ENCODE measurements around the gene SLC38A2.

The SLC38A2 gene

GRCh38 chr12:46320731-46321130 lies 51.8 kb downstream of the SLC38A2 start:
- ChIA-PET POLR2A (no interaction called here), CTCF (no interaction called here)
- DNase-seq (ENCODE audit: extremely low spot score), result no peak
- no peak for TF ChIP-seq TARDBP (IDR thresholded peaks at IDR 0.05)
- TF ChIP-seq CTBP1 (IDR thresholded peaks at IDR 0.05; ENCODE audit: borderline replicate concordance), result no peak
- TF ChIP-seq PKNOX1 (IDR thresholded peaks at IDR 0.05), result no peak
- no peak for TF ChIP-seq FOXA1 (IDR thresholded peaks at IDR 0.05)
- TF ChIP-seq FOXM1 (IDR thresholded peaks at IDR 0.05; ENCODE audit: borderline replicate concordance), result no peak
- TF ChIP-seq LEF1 (IDR thresholded peaks at IDR 0.05; ENCODE audit: borderline replicate concordance), result no peak
- TF ChIP-seq SUZ12 (IDR thresholded peaks at IDR 0.05), result no peak
- no peak for TF ChIP-seq SP1 (IDR thresholded peaks at IDR 0.05)
- TF ChIP-seq NFRKB (IDR thresholded peaks at IDR 0.05), result no peak
- no peak for TF ChIP-seq ELF4 (IDR thresholded peaks at IDR 0.05)
- TF ChIP-seq ARNT (IDR thresholded peaks at IDR 0.05), result no peak
- no peak for TF ChIP-seq HDGF (IDR thresholded peaks at IDR 0.05; ENCODE audit: borderline replicate concordance)
- no peak for TF ChIP-seq ZNF384 (IDR thresholded peaks at IDR 0.05)
- TF ChIP-seq L3MBTL2 (conservative IDR thresholded peaks at IDR 0.05), result no peak
- no peak for TF ChIP-seq BHLHE40 (IDR thresholded peaks at IDR 0.05; ENCODE audit: borderline replicate concordance)
- no peak for TF ChIP-seq FOXK2 (IDR thresholded peaks at IDR 0.05)

- TF ChIP-seq FOXK2 (IDR thresholded peaks at IDR 0.05) (no peak), ZNF384 (IDR thresholded peaks at IDR 0.05) (no peak), SP1 (IDR thresholded peaks at IDR 0.05) (no peak), L3MBTL2 (conservative IDR thresholded peaks at IDR 0.05) (no peak), ELF4 (IDR thresholded peaks at IDR 0.05) (no peak), SUZ12 (IDR thresholded peaks at IDR 0.05) (no peak)
These were observed 54.5 kb downstream of the SLC38A2 start for GRCh38 chr12:46318037-46318436.

More at GRCh38 chr12:46318037-46318436, 54.5 kb downstream of the SLC38A2 start:
- DNase-seq (ENCODE audit: extremely low spot score), result no peak
- CTCF ChIA-PET, result no interaction called here
- POLR2A ChIA-PET, result no interaction called here
